ENCODE measurements around the gene PPIL4.

- TF ChIP-seq CTCF (IDR thresholded peaks at IDR 0.05; ENCODE audit: poor library complexity) (no peak), EZH2 (IDR thresholded peaks at IDR 0.05; ENCODE audit: borderline replicate concordance) (no peak)
Measured at GRCh38 chr6:149476789-149477455, 68.9 kb downstream of the PPIL4 start.

Measured in hepatocyte (in vitro differentiated cells).